H9 (cell line): ENCODE results near the gene NFIX. TPM values are rescaled to one million over a fixed set of nuclear protein-coding genes. Genes with fewer than 3 reads are reported as not detected.

Experiments used
- DNase-seq: peaks from one replicate; pipeline ENCODE4 v3.0.0-alpha.2; 2017
- H2AFZ ChIP-seq: one replicate; pipeline ENCODE4 v1.6.1; 2013; ENCODE audit warnings: mild to moderate bottlenecking, low read length, control low read depth, moderate library complexity
- H2AK5ac ChIP-seq: 2 replicates; pipeline ENCODE4 v1.6.1; 2013; ENCODE audit warnings: low read length, control low read depth, mixed read lengths; ENCODE audit not compliant: insufficient read length
- H2BK120ac ChIP-seq: one replicate; pipeline ENCODE4 v1.6.1; 2013; ENCODE audit warnings: low read depth, mild to moderate bottlenecking, low read length, control low read depth, inconsistent platforms; ENCODE audit not compliant: poor library complexity, severe bottlenecking
- H2BK12ac ChIP-seq: 2 replicates; pipeline ENCODE4 v1.6.1; 2013; ENCODE audit warnings: low read length, control low read depth, mixed read lengths, low read depth; ENCODE audit not compliant: insufficient read length
- H2BK15ac ChIP-seq: 2 replicates; pipeline ENCODE4 v1.6.1; 2013; ENCODE audit warnings: low read depth, low read length, control low read depth
- H2BK20ac ChIP-seq: one replicate; pipeline ENCODE4 v1.6.1; 2013; ENCODE audit warnings: low read depth, mild to moderate bottlenecking, low read length, control low read depth, inconsistent platforms; ENCODE audit not compliant: poor library complexity, severe bottlenecking
- H2BK5ac ChIP-seq: 2 replicates; pipeline ENCODE4 v1.6.1; 2013; ENCODE audit warnings: low read length, control low read depth, mixed read lengths; ENCODE audit not compliant: insufficient read length
- H3K14ac ChIP-seq: 2 replicates; pipeline ENCODE4 v1.6.1; 2013; ENCODE audit warnings: low read length, control low read depth; ENCODE audit not compliant: insufficient read depth
- H3K18ac ChIP-seq: 2 replicates; pipeline ENCODE4 v1.6.1; 2013; ENCODE audit warnings: low read depth, mild to moderate bottlenecking, mixed read lengths, low read length, control low read depth; ENCODE audit not compliant: insufficient read length
- H3K23ac ChIP-seq: 2 replicates; pipeline ENCODE4 v1.6.1; 2013; ENCODE audit warnings: low read length, control low read depth, mixed read lengths, low read depth; ENCODE audit not compliant: insufficient read length
- H3K23me2 ChIP-seq: 2 replicates; pipeline ENCODE4 v1.6.1; 2013; ENCODE audit warnings: low read depth, mild to moderate bottlenecking, mixed read lengths, low read length, control low read depth; ENCODE audit not compliant: insufficient read length, poor library complexity, severe bottlenecking
- H3K27ac ChIP-seq: 2 replicates; pipeline ENCODE4 v1.5.1; 2013; ENCODE audit warnings: low read length, control low read depth, mixed read lengths, low read depth; ENCODE audit not compliant: insufficient read length
- H3K27me3 ChIP-seq: 2 replicates; pipeline ENCODE4 v1.6.1; 2013; ENCODE audit warnings: low read length, control low read depth, inconsistent platforms; ENCODE audit not compliant: insufficient read depth
- H3K4ac ChIP-seq: 2 replicates; pipeline ENCODE4 v1.6.1; 2013; ENCODE audit warnings: low read depth, mild to moderate bottlenecking, control low read depth, inconsistent platforms, low read length, moderate library complexity
- H3K4me1 ChIP-seq: 2 replicates; pipeline ENCODE4 v1.6.1; 2013; ENCODE audit warnings: low read length, control low read depth, inconsistent platforms; ENCODE audit not compliant: insufficient read depth
- H3K4me2 ChIP-seq: 2 replicates; pipeline ENCODE4 v1.6.1; 2013; ENCODE audit warnings: low read length, control low read depth, mixed read lengths; ENCODE audit not compliant: insufficient read length, insufficient read depth
- H3K56ac ChIP-seq: 2 replicates; pipeline ENCODE4 v1.6.1; 2013; ENCODE audit warnings: low read depth, mild to moderate bottlenecking, mixed read lengths, low read length, control low read depth; ENCODE audit not compliant: insufficient read length
- H3K79me1 ChIP-seq: 2 replicates; pipeline ENCODE4 v1.6.1; 2013; ENCODE audit warnings: low read depth, mild to moderate bottlenecking, moderate library complexity, low read length, control low read depth, inconsistent platforms; ENCODE audit not compliant: insufficient read depth, poor library complexity, severe bottlenecking
- H3K79me2 ChIP-seq: 2 replicates; pipeline ENCODE4 v1.6.1; 2013; ENCODE audit warnings: low read length, control low read depth, inconsistent platforms; ENCODE audit not compliant: insufficient read depth
- H3K9ac ChIP-seq: 2 replicates; pipeline ENCODE4 v1.6.1; 2013; ENCODE audit warnings: low read length, control low read depth, mixed read lengths; ENCODE audit not compliant: insufficient read length; ENCODE audit errors: extremely low read depth
- H3K9me3 ChIP-seq: one replicate; pipeline ENCODE4 v1.6.1; 2013; ENCODE audit warnings: low read depth, low read length, inconsistent platforms; ENCODE audit not compliant: control insufficient read depth
- H3T11ph ChIP-seq: one replicate; pipeline ENCODE4 v1.6.1; 2013; ENCODE audit warnings: mild to moderate bottlenecking, low read length, control low read depth, inconsistent platforms
- H4K20me1 ChIP-seq: one replicate; pipeline ENCODE4 v1.6.1; 2013; ENCODE audit not compliant: control insufficient read depth, insufficient read length, insufficient read depth
- H4K5ac ChIP-seq: 2 replicates; pipeline ENCODE4 v1.6.1; 2013; ENCODE audit warnings: low read depth, mild to moderate bottlenecking, mixed read lengths, low read length, control low read depth; ENCODE audit not compliant: insufficient read length
- H4K8ac ChIP-seq: replicated peaks from 2 replicates; pipeline ENCODE4 v1.6.1; 2013; ENCODE audit warnings: low read length, control low read depth, mixed read lengths, low read depth; ENCODE audit not compliant: insufficient read length
- H4K91ac ChIP-seq: 2 replicates; pipeline ENCODE4 v1.6.1; 2013; ENCODE audit warnings: low read depth, mild to moderate bottlenecking, moderate library complexity, mixed read lengths, low read length, control low read depth; ENCODE audit not compliant: insufficient read length
- H3K27ac Mint-ChIP-seq, 3 experiments: 2 replicates in 2 of 3; 3 replicates in 1 of 3; pipeline ENCODE4 v1.8.0; 2020 to 2021; ENCODE audit warnings: mixed read lengths in 3 of 3, mild to moderate bottlenecking in 1 of 3, moderate library complexity in 1 of 3
- H3K27me3 Mint-ChIP-seq: 2 replicates; pipeline ENCODE4 v1.8.0; 2021; ENCODE audit warnings: low read depth, mild to moderate bottlenecking, moderate library complexity, mixed read lengths
- H3K36me3 Mint-ChIP-seq, 3 experiments: 2 replicates in 2 of 3; 3 replicates in 1 of 3; pipeline ENCODE4 v1.8.0; 2020 to 2021; ENCODE audit warnings: low read depth in 3 of 3, mixed read lengths in 3 of 3; ENCODE audit not compliant: insufficient read depth in 1 of 3
- H3K4me1 Mint-ChIP-seq, 2 experiments: 2 replicates each; pipeline ENCODE4 v1.8.0; 2020; ENCODE audit warnings: mixed read lengths in 2 of 2
- H3K4me3 Mint-ChIP-seq, 2 experiments: 2 replicates in 1 of 2; 3 replicates in 1 of 2; pipeline ENCODE4 v1.8.0; 2020 to 2021; ENCODE audit warnings: mild to moderate bottlenecking in 2 of 2, mixed read lengths in 2 of 2, moderate library complexity in 1 of 2
- H3K9me3 Mint-ChIP-seq, 2 experiments: 2 replicates in 1 of 2; 3 replicates in 1 of 2; pipeline ENCODE4 v1.8.0; 2020; ENCODE audit warnings: mild to moderate bottlenecking in 2 of 2, mixed read lengths in 2 of 2, moderate library complexity in 1 of 2
- CTCF ChIP-seq: fragments of 200-600 bp; sonication (generic); conservative IDR thresholded peaks from 3 replicates; pipeline ENCODE4 v1.8.0; 2021; ENCODE audit warnings: antibody characterized with exemption, mild to moderate bottlenecking
- WGBS: extraction: QIAGEN DNeasy Blood & Tissue Kit; methylation state at CpG from one replicate; pipeline ENCODE4 v1.1.7; 2013; ENCODE audit warnings: missing lambda C conversion rate, low lambda C conversion rate, mixed read lengths; ENCODE audit not compliant: insufficient read length; ENCODE audit errors: extremely low coverage; 5-methylcytosine and 5-hydroxymethylcytosine counted together
- total RNA-seq: library from RNA; stranded (reverse); gene quantifications from 2 replicates; pipeline ENCODE4 v1.2.1, GENCODE V29; 2021

The NFIX gene
- total RNA-seq, 1 experiment from 2014 or later: 0.31 TPM

DNA sequence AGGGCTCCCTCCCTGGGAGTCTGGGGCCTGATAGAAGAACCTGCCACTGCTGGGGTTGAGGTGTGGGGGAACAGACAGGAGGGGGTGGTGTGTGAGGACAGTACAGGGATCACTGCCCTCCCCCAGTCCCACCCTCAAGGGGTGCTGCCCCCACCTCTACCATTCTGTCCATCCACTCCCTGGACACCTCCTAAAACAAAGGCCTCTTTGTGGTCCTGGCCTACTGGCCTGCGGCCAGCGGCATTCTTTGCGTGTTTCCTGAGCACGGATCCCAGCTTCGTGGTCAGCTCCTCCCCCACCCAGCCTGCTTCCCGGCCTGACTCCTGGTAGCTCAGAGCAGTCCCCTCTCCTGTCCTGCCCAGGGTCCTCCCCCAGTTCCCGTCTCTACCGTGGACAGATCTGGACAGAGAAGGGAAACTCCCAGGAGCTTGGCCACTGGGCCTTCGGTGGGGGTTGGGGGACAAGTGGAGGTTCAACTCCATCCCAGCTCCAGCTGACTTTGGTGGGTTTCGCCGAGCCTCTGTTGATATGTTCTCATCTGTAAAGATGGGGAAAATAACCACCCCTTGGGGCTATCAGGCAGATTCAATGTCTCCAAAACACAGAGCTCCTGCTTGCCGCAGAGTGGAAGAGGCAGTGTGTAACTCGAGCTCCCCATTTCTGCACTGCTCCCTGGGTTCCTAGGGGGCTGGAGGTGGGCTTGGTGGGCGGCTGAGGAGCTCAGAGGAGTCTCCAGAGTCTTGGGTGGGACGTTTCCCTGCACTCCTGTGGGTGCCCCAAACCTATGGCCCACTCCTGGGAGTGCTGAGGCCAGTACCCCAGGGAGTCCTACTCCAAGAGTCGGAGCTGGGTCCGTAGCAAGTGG lies 58.7 kb downstream of the NFIX start:
- Histone ChIP-seq H3K23ac (no peak overlapping the region), H3K79me1 (no peaks in the 10 kb centered on the region), H3K9ac (no peak overlapping the region), H3K9me3 (no peaks in the 10 kb centered on the region), H3K23me2 (peaks cover 3% of the 10 kb centered on the region), H2BK12ac (no peak overlapping the region), H3K79me2 (no peaks in the 10 kb centered on the region), H3K56ac (no peak overlapping the region), H2BK20ac (no peak overlapping the region), H3T11ph (no peak overlapping the region), H3K14ac (no peak overlapping the region), H2BK15ac (no peak overlapping the region), H4K20me1 (no peaks in the 10 kb centered on the region), H2AK5ac (no peak overlapping the region), H2AFZ (no peak overlapping the region), H2BK5ac (no peak overlapping the region), H4K91ac (no peak overlapping the region), H4K8ac (no peak overlapping the region), H3K18ac (no peak overlapping the region), H2BK120ac (no peak overlapping the region), H3K27me3 (peaks cover 76% of the 10 kb centered on the region), H3K4ac (no peak overlapping the region), H3K4me1 (peaks cover 8% of the 10 kb centered on the region; the same call in 1 of the 2 replicates), H3K27ac (no peak overlapping the region), H4K5ac (no peak overlapping the region), H3K4me2 (no peak overlapping the region)
- Mint-ChIP-seq H3K27ac (no peak overlapping the region), H3K4me3 (no peak overlapping the region), H3K9me3 (peaks cover 0 to 10% of the 10 kb centered on the region in 2 experiments; a peak in 2 of 5 replicates), H3K36me3 (no peaks in the 10 kb centered on the region; a peak in 1 of 7 replicates), H3K4me1 (peaks cover 42 to 63% of the 10 kb centered on the region in 2 experiments), H3K27me3 (peaks cover 97% of the 10 kb centered on the region)
- no peak for TF ChIP-seq CTCF
- no CpG with 5 or more reads among the region's 17 CpGs for WGBS
- DNase-seq: no peak
